Mesenchymal stem cell (in vitro differentiated cells and primary cell): ENCODE results near the gene MYH16.
"Not testable (repeated sequence)": the region's sequence is repeated elsewhere in the genome, so short reads cannot be mapped to it uniquely, and the experiment has no call there.

Experiments used
- DNase-seq: peaks from one replicate; pipeline ENCODE4 v3.0.0-alpha.2; 2013
- H2AFZ ChIP-seq: one replicate; pipeline ENCODE4 v1.6.1; 2013; ENCODE audit warnings: low read depth, mild to moderate bottlenecking, control low read depth, inconsistent platforms, low read length, moderate library complexity
- H2AK5ac ChIP-seq: 2 replicates; pipeline ENCODE4 v1.6.1; 2013; ENCODE audit warnings: low read length, moderate library complexity, mild to moderate bottlenecking, inconsistent platforms; ENCODE audit not compliant: severe bottlenecking
- H2BK120ac ChIP-seq: one replicate; pipeline ENCODE4 v1.6.1; 2013; ENCODE audit warnings: low read depth, mild to moderate bottlenecking, inconsistent platforms, low read length, moderate library complexity
- H2BK12ac ChIP-seq, 2 experiments: one replicate each; pipeline ENCODE4 v1.6.1; 2013; ENCODE audit warnings: inconsistent platforms in 2 of 2, low read length in 2 of 2, mild to moderate bottlenecking in 2 of 2, moderate library complexity in 2 of 2, control low read depth in 1 of 2
- H2BK15ac ChIP-seq: one replicate; pipeline ENCODE4 v1.6.1; 2013; ENCODE audit warnings: mild to moderate bottlenecking, low read depth, inconsistent platforms; ENCODE audit not compliant: poor library complexity, severe bottlenecking
- H2BK5ac ChIP-seq: 2 replicates; pipeline ENCODE4 v1.6.1; 2013; ENCODE audit warnings: low read depth, mild to moderate bottlenecking, low read length, control low read depth, inconsistent platforms; ENCODE audit not compliant: poor library complexity, severe bottlenecking
- H3K14ac ChIP-seq, 2 experiments: one replicate each; pipeline ENCODE4 v1.6.1; 2013; ENCODE audit warnings: inconsistent platforms in 2 of 2, low read length in 2 of 2, control low read depth in 1 of 2, mild to moderate bottlenecking in 1 of 2, moderate library complexity in 1 of 2
- H3K18ac ChIP-seq, 2 experiments: one replicate each; pipeline ENCODE4 v1.6.1; 2013; ENCODE audit warnings: inconsistent platforms in 2 of 2, low read length in 2 of 2, control low read depth in 1 of 2, low read depth in 1 of 2, mild to moderate bottlenecking in 1 of 2
- H3K23ac ChIP-seq, 2 experiments: one replicate each; pipeline ENCODE4 v1.6.1; 2013; ENCODE audit warnings: inconsistent platforms in 2 of 2, low read length in 2 of 2, mild to moderate bottlenecking in 2 of 2, moderate library complexity in 2 of 2, control low read depth in 1 of 2
- H3K27ac ChIP-seq: 2 replicates; pipeline ENCODE4 v1.5.1; 2013; ENCODE audit warnings: mild to moderate bottlenecking, moderate library complexity, low read length, control low read depth, inconsistent platforms; ENCODE audit not compliant: poor library complexity, severe bottlenecking
- H3K27me3 ChIP-seq, 2 experiments: 2 replicates each; pipeline versions ENCODE4 v1.6.1 to v1.7.0; 2013; ENCODE audit warnings: low read length in 2 of 2, mild to moderate bottlenecking in 2 of 2, moderate library complexity in 2 of 2, control low read depth in 1 of 2, inconsistent platforms in 1 of 2; ENCODE audit not compliant: control insufficient read depth in 1 of 2, insufficient read depth in 1 of 2
- H3K36me3 ChIP-seq, 2 experiments: 2 replicates each; pipeline versions ENCODE4 v1.6.1 to v1.7.0; 2013; ENCODE audit warnings: low read length in 2 of 2, control low read depth in 1 of 2, inconsistent platforms in 1 of 2, low read depth in 1 of 2, mild to moderate bottlenecking in 1 of 2; ENCODE audit not compliant: insufficient read depth in 2 of 2, control insufficient read depth in 1 of 2
- H3K4ac ChIP-seq, 2 experiments: one replicate each; pipeline ENCODE4 v1.6.1; 2013; ENCODE audit warnings: inconsistent platforms in 2 of 2, low read length in 2 of 2, mild to moderate bottlenecking in 2 of 2, moderate library complexity in 2 of 2, control low read depth in 1 of 2, low read depth in 1 of 2
- H3K4me1 ChIP-seq: 2 replicates; pipeline ENCODE4 v1.6.1; 2013; ENCODE audit warnings: low read depth, low read length, control low read depth; ENCODE audit not compliant: control insufficient read depth, insufficient read depth
- H3K4me2 ChIP-seq: 2 replicates; pipeline ENCODE4 v1.6.1; 2013; ENCODE audit warnings: low read length, mild to moderate bottlenecking, inconsistent platforms; ENCODE audit not compliant: poor library complexity, severe bottlenecking
- H3K4me3 ChIP-seq, 2 experiments: 2 replicates each; pipeline versions ENCODE4 v1.5.1 to v1.7.0; 2013; ENCODE audit warnings: low read length in 2 of 2, mild to moderate bottlenecking in 2 of 2, control low read depth in 1 of 2, low read depth in 1 of 2; ENCODE audit not compliant: insufficient read depth in 1 of 2
- H3K79me1 ChIP-seq: replicated peaks from 2 replicates; pipeline ENCODE4 v1.6.1; 2013; ENCODE audit warnings: mild to moderate bottlenecking, control low read depth, low read length, inconsistent platforms; ENCODE audit not compliant: poor library complexity, severe bottlenecking
- H3K9ac ChIP-seq: 2 replicates; pipeline ENCODE4 v1.7.0; 2013; ENCODE audit warnings: mild to moderate bottlenecking, low read length, moderate library complexity
- H3K9me3 ChIP-seq: 2 replicates; pipeline ENCODE4 v1.7.0; 2013; ENCODE audit warnings: mild to moderate bottlenecking, low read length; ENCODE audit not compliant: control insufficient read depth
- H4K8ac ChIP-seq: one replicate; pipeline ENCODE4 v1.6.1; 2013; ENCODE audit warnings: inconsistent platforms, mild to moderate bottlenecking, low read length, moderate library complexity
- H4K91ac ChIP-seq: one replicate; pipeline ENCODE4 v1.6.1; 2013; ENCODE audit warnings: mild to moderate bottlenecking, low read length, inconsistent platforms
- WGBS: methylation state at CpG from one replicate; pipeline ENCODE4 v1.1.7; 2013; ENCODE audit warnings: mixed read lengths; 5-methylcytosine and 5-hydroxymethylcytosine counted together

Gene MYH16

DNA sequence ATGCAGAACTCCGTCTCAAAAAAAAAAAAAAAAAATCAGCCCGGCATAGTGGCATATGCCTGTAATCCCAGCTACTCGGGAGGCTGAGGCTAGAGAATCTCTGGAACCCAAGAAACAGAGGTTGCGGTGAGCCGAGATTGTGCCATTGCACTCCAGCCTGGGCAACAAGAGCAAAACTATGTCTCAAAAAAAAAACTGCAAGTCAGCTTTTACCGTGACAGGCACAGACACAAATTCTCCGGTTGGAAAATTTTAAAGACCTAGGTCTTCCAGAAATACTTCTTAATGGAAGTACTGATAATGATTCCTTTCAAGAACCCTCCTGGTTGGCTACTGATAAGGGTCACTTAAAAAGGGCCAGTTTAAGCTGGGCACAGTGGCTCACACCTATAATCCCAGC is 82.5 kb downstream of the MYH16 start:
- Histone ChIP-seq H4K91ac (no peak overlapping the region), H2AFZ (no peak overlapping the region), H3K9ac (no peak overlapping the region), H3K4me3 (no peak overlapping the region), H3K36me3 (peaks cover 76 to 77% of the 10 kb centered on the region in 2 experiments), H4K8ac (no peak overlapping the region), H2BK12ac (no peak overlapping the region), H3K4ac (no peak overlapping the region), H3K4me2 (no peak overlapping the region), H3K18ac (no peak overlapping the region), H3K27me3 (no peaks in the 10 kb centered on the region), H2BK5ac (no peak overlapping the region), H2BK15ac (no peak overlapping the region), H3K9me3 (no peaks in the 10 kb centered on the region), H2AK5ac (no peak overlapping the region), H2BK120ac (no peak overlapping the region), H3K23ac (no peak overlapping the region), H3K4me1 (no peaks in the 10 kb centered on the region), H3K14ac (no peak overlapping the region), H3K79me1 (peaks cover 21% of the 10 kb centered on the region), H3K27ac (no peak overlapping the region)
- WGBS = 97% methylated on average over 7 of the region's 7 CpGs
- DNase-seq = no peak

DNA sequence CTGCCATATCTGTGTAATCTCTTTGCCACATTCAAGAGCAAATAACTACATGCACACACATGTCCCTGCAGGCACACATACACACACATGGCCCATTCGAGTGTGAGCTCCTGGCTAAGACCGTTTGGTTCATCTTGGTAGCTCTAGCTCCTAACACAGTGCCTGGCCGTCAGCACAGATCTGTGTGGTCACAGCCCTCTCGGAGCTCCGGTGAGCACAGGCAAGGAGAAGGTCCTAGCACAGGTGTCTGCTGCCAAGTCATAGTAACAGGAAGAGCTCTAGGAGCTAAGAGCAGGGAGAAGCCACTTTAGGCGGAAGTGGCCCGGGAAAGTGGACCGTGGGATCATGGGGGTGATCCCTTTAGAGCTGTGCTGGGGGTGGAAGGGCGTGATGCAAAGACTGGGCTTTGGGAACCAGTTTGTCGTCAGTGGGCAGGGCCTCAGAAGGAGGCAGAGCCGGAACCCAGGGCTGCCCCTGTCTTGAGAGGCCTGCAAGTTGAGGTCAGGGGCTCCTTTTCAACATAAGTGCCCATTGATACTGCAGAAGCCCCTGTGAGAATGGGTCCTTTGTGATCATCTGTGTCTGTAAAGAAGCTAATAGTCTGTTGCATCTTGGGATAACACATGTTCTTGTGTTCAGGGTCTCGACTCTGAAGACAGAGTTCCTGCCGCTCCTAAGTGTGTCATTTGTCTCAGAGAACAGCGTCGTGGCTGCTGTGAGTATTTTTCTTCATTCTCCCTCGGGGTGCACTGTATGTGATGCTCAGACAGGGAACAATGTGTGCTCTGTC is 85.3 kb downstream of the MYH16 start:
- Histone ChIP-seq H2AK5ac (no peak overlapping the region), H3K27me3 (no peaks in the 10 kb centered on the region), H2BK15ac (no peak overlapping the region), H3K4ac (no peak overlapping the region), H3K23ac (no peak overlapping the region), H2BK5ac (no peak overlapping the region), H2AFZ (no peak overlapping the region), H3K36me3 (peaks cover 68 to 71% of the 10 kb centered on the region in 2 experiments), H3K9ac (no peak overlapping the region), H3K18ac (no peak overlapping the region), H4K8ac (no peak overlapping the region), H3K4me1 (peaks cover 3% of the 10 kb centered on the region), H3K79me1 (peaks cover 18% of the 10 kb centered on the region), H4K91ac (no peak overlapping the region), H2BK120ac (no peak overlapping the region), H3K4me3 (no peak overlapping the region), H3K27ac (no peak overlapping the region), H2BK12ac (no peak overlapping the region), H3K4me2 (no peak overlapping the region), H3K9me3 (no peaks in the 10 kb centered on the region), H3K14ac (no peak overlapping the region)
- 97% methylated on average over 16 of the region's 16 CpGs for WGBS
- DNase-seq = no peak

DNA sequence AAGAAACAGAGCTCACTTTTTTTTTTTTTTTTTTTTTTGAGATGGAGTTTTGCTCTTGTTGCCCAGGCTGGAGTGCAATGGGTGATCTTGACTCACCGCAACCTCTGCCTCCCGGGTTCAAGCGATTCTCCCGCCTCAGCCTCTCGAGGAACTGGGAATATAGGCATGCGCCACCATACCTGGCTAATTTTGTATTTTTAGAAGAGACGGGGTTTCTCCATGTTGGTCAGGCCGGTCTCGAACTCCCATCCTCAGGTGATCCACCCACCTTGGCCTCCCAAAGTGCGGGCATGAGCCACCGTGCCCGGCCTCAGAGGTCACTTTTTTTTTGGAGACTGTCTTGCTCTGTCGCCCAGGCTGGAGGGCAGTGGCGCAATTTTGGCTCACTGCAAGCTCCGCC is 85.9 kb downstream of the MYH16 start:
- H4K91ac ChIP-seq, H3K23ac ChIP-seq, H3K4me3 ChIP-seq, H2BK12ac ChIP-seq, H2AFZ ChIP-seq, H3K27ac ChIP-seq, H2BK5ac ChIP-seq, H2BK120ac ChIP-seq, H3K27me3 ChIP-seq, H3K4me1 ChIP-seq, H2AK5ac ChIP-seq, H4K8ac ChIP-seq, H3K18ac ChIP-seq, DNase-seq, H2BK15ac ChIP-seq, H3K14ac ChIP-seq, H3K4ac ChIP-seq, H3K4me2 ChIP-seq, H3K9me3 ChIP-seq, H3K9ac ChIP-seq: not testable (repeated sequence)
- H3K36me3 ChIP-seq = peaks cover 64 to 71% of the 10 kb centered on the region in 2 experiments
- 99% methylated on average over 15 of the region's 15 CpGs for whole genome bisulfite sequencing
- H3K79me1 ChIP-seq = peaks cover 18% of the 10 kb centered on the region

DNA sequence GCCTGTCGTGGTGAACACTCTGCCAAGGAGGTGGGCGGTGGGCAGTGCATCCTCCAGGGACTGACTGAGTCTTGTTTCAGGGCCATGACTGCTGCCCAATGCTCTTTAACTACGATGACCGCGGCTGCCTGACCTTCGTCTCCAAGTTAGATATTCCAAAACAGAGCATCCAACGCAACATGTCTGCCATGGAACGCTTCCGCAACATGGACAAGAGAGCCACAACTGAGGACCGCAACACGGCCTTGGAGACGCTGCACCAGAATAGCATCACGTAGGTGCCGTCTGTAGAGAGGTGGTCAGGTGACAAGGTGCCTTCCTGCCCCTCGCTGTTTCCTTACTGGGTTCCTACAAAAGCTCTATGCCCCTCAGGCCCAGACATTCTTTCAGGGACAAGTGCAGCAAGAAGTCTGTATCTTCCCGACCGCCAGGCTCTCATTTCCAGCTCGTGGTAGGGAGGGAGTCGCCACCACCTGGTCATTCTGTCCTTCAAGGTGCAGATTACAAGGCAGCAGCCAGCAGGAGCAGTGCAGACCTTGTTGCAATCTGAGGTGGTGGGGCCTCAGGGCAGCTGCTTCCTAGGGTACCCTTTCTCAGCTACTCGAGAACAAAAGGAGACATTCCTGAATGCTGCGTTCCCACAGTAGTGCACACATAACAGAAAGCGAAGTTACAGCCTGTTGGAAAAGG is 87.0 kb downstream of the MYH16 start:
- Histone ChIP-seq H3K4me2 (no peak overlapping the region), H3K79me1 (peaks cover 16% of the 10 kb centered on the region), H3K27me3 (no peaks in the 10 kb centered on the region), H2AK5ac (no peak overlapping the region), H3K14ac (no peak overlapping the region), H4K8ac (no peak overlapping the region), H3K27ac (no peak overlapping the region), H3K4ac (no peak overlapping the region), H2BK120ac (no peak overlapping the region), H3K18ac (no peak overlapping the region), H3K23ac (no peak overlapping the region), H2BK15ac (no peak overlapping the region), H4K91ac (no peak overlapping the region), H3K36me3 (peaks cover 62 to 74% of the 10 kb centered on the region in 2 experiments), H3K4me1 (peaks cover 6% of the 10 kb centered on the region), H2BK12ac (no peak overlapping the region), H3K9ac (no peak overlapping the region), H3K9me3 (no peaks in the 10 kb centered on the region), H2BK5ac (no peak overlapping the region), H2AFZ (no peak overlapping the region), H3K4me3 (no peak overlapping the region)
- 97% methylated on average over 22 of the region's 22 CpGs for WGBS
- DNase-seq = no peak
